ENCODE results near the gene ULBP2.

DNA sequence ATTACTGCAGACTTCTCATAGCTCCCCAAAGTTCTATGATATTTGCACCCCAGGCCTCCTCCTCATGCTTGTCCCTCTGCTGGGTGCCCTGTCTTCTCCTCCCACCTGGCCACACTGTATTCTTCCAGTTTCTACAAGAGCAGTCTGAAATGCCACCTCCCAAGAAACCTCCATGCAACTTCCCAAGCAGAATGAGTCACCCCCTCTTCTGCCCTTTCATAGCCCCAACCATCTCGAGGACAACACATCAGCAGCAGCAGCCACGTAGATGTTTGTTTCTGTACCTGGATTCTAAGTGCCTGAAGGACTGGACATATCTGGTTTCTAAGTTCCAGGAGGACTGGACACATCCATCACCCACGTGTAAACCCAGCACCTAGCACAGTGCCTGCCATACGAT is 6.6 kb upstream of the ULBP2 start:
- TF ChIP-seq, protein P1, sequence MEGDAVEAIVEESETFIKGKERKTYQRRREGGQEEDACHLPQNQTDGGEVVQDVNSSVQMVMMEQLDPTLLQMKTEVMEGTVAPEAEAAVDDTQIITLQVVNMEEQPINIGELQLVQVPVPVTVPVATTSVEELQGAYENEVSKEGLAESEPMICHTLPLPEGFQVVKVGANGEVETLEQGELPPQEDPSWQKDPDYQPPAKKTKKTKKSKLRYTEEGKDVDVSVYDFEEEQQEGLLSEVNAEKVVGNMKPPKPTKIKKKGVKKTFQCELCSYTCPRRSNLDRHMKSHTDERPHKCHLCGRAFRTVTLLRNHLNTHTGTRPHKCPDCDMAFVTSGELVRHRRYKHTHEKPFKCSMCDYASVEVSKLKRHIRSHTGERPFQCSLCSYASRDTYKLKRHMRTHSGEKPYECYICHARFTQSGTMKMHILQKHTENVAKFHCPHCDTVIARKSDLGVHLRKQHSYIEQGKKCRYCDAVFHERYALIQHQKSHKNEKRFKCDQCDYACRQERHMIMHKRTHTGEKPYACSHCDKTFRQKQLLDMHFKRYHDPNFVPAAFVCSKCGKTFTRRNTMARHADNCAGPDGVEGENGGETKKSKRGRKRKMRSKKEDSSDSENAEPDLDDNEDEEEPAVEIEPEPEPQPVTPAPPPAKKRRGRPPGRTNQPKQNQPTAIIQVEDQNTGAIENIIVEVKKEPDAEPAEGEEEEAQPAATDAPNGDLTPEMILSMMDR (IDR thresholded peaks at IDR 0.05; ENCODE audit: low read length): no peak
- TF ChIP-seq EZH2phosphoT487 (IDR thresholded peaks at IDR 0.05; ENCODE audit: low read length) (no peak), EZH2 (optimal IDR thresholded peaks at IDR 0.05; ENCODE audit: low read depth, low read length) (no peak)
